IMR-90 (cell line): Measurements from ENCODE around the gene ALKAL2. TPM values are rescaled to one million over a fixed set of nuclear protein-coding genes. Genes with fewer than 3 reads are reported as not detected.

Source experiments
- ATAC-seq: fragments of 200-7000 bp; cut with Tn5 transposase; 2 replicates; pipeline ENCODE4 v1.9.1; 2020; ENCODE audit warnings: low read depth, mild to moderate bottlenecking, moderate library complexity
- BruUV-seq: library from RNA; stranded (reverse); fragments of 400-500 nt; replicated peaks from 2 replicates; lab custom pipeline; 2021; lab: Mats Ljungman, UMichigan
- CTCF ChIA-PET: fragments of 300-600 bp; formaldehyde crosslinking; extraction: SDS; loops from one replicate; lab custom pipeline; 2021; ENCODE audit warnings: antibody characterized with exemption; lab: Yijun Ruan, JAX
- POLR2A ChIA-PET: fragments of 300-600 bp; sonication (Branson Sonifier 250); formaldehyde crosslinking; loops from one replicate; lab custom pipeline; 2022; ENCODE audit warnings: antibody characterized with exemption; ENCODE audit not compliant: unreplicated experiment; lab: Charles Lee
- DNase-seq: peaks from one replicate; pipeline ENCODE4 v3.0.0; 2013
- H2AFZ ChIP-seq: replicated peaks from 2 replicates; pipeline ENCODE3; 2013; ENCODE audit warnings: low read length, mild to moderate bottlenecking; ENCODE audit not compliant: poor library complexity
- H2AK5ac ChIP-seq: 2 replicates; pipeline ENCODE4 v1.6.1; 2013; ENCODE audit warnings: low read depth, low read length, inconsistent platforms
- H2AK9ac ChIP-seq: replicated peaks from 2 replicates; pipeline ENCODE3; 2013; ENCODE audit warnings: mild to moderate bottlenecking, low read depth, low read length, moderate library complexity; ENCODE audit not compliant: poor library complexity
- H2BK120ac ChIP-seq: 2 replicates; pipeline ENCODE4 v1.6.1; 2013; ENCODE audit warnings: low read depth, low read length, inconsistent platforms
- H2BK15ac ChIP-seq: 3 replicates; pipeline ENCODE4 v1.6.1; 2013; ENCODE audit warnings: low read depth, low read length, inconsistent platforms
- H2BK20ac ChIP-seq: 2 replicates; pipeline ENCODE4 v1.6.1; 2013; ENCODE audit warnings: low read depth, mild to moderate bottlenecking, inconsistent platforms, low read length, moderate library complexity
- H2BK5ac ChIP-seq: 2 replicates; pipeline ENCODE4 v1.6.1; 2013; ENCODE audit warnings: mild to moderate bottlenecking, low read depth, low read length, inconsistent platforms; ENCODE audit not compliant: poor library complexity, severe bottlenecking
- H3K14ac ChIP-seq: replicated peaks from 2 replicates; pipeline ENCODE4 v1.6.1; 2013; ENCODE audit warnings: low read depth, low read length, inconsistent platforms
- H3K18ac ChIP-seq: 2 replicates; pipeline ENCODE4 v1.6.1; 2013; ENCODE audit warnings: low read depth, low read length, control low read depth
- H3K23ac ChIP-seq: 2 replicates; pipeline ENCODE4 v1.6.1; 2013; ENCODE audit warnings: low read depth, low read length, inconsistent platforms
- H3K27ac ChIP-seq: 2 replicates; pipeline ENCODE4 v1.5.1; 2013; ENCODE audit warnings: mild to moderate bottlenecking, control low read depth, low read length; ENCODE audit not compliant: insufficient read depth
- H3K27me3 ChIP-seq: 2 replicates; pipeline ENCODE4 v1.6.1; 2013; ENCODE audit warnings: low read length; ENCODE audit not compliant: control insufficient read depth, insufficient read depth
- H3K36me3 ChIP-seq: 2 replicates; pipeline ENCODE4 v1.6.1; 2013; ENCODE audit warnings: low read length, mixed read lengths; ENCODE audit not compliant: control insufficient read depth, insufficient read depth
- H3K4ac ChIP-seq: 2 replicates; pipeline ENCODE4 v1.6.1; 2013; ENCODE audit warnings: low read depth, low read length, inconsistent platforms
- H3K4me1 ChIP-seq: 2 replicates; pipeline ENCODE4 v1.6.1; 2013; ENCODE audit warnings: low read length, mixed read lengths; ENCODE audit not compliant: control insufficient read depth, insufficient read depth
- H3K4me2 ChIP-seq: 2 replicates; pipeline ENCODE4 v1.6.1; 2013; ENCODE audit warnings: low read depth, mild to moderate bottlenecking, control low read depth, low read length, moderate library complexity
- H3K4me3 ChIP-seq: 2 replicates; pipeline ENCODE4 v1.5.1; 2013; ENCODE audit warnings: low read depth, mild to moderate bottlenecking, control low read depth, low read length, moderate library complexity; ENCODE audit not compliant: insufficient read depth
- H3K56ac ChIP-seq: 2 replicates; pipeline ENCODE4 v1.6.1; 2013; ENCODE audit warnings: low read length, inconsistent platforms; ENCODE audit not compliant: insufficient read depth; ENCODE audit errors: extremely low read depth
- H3K79me1 ChIP-seq, 2 experiments: 2 replicates each; pipeline ENCODE4 v1.6.1; 2013; ENCODE audit warnings: low read length in 2 of 2, inconsistent platforms in 1 of 2, low read depth in 1 of 2
- H3K9ac ChIP-seq: 2 replicates; pipeline ENCODE4 v1.6.1; 2013; ENCODE audit warnings: low read depth, low read length, control low read depth
- H3K9me1 ChIP-seq: 2 replicates; pipeline ENCODE4 v1.6.1; 2013; ENCODE audit warnings: low read length, inconsistent platforms; ENCODE audit not compliant: insufficient read depth
- H3K9me3 ChIP-seq: 2 replicates; pipeline ENCODE4 v1.6.1; 2013; ENCODE audit warnings: low read length; ENCODE audit not compliant: control insufficient read depth, insufficient read depth
- H4K20me1 ChIP-seq: 2 replicates; pipeline ENCODE4 v1.6.1; 2013; ENCODE audit warnings: low read length, inconsistent platforms; ENCODE audit not compliant: insufficient read depth
- H4K5ac ChIP-seq: 2 replicates; pipeline ENCODE4 v1.6.1; 2013; ENCODE audit warnings: mild to moderate bottlenecking, low read depth, low read length, control low read depth
- H4K8ac ChIP-seq, 2 experiments: 2 replicates each; pipeline ENCODE4 v1.6.1; 2013; ENCODE audit warnings: low read depth in 2 of 2, low read length in 2 of 2, control low read depth in 1 of 2, inconsistent platforms in 1 of 2
- H4K91ac ChIP-seq: 2 replicates; pipeline ENCODE4 v1.6.1; 2013; ENCODE audit warnings: low read depth, low read length, inconsistent platforms; ENCODE audit not compliant: insufficient read depth
- MAFK ChIP-seq: IDR thresholded peaks from 2 replicates; pipeline ENCODE4 v1.6.1; 2012; ENCODE audit warnings: low read depth, low read length, improper control_type of control experiment
- USF2 ChIP-seq: fragments of 150-350 bp; IDR thresholded peaks from 2 replicates; pipeline ENCODE4 v1.6.1; 2017; ENCODE audit warnings: mild to moderate bottlenecking, antibody characterized with exemption, low read length, low read depth
- WGBS, 2 experiments: methylation state at CpG; one replicate each; pipeline versions ENCODE4 v1.1.5 to v1.1.7; 2013; ENCODE audit warnings: missing lambda C conversion rate in 2 of 2; ENCODE audit not compliant: insufficient read length in 1 of 2; ENCODE audit errors: extremely low coverage in 2 of 2; 5-methylcytosine and 5-hydroxymethylcytosine counted together
- dilution Hi-C: fragments of 300-500 bp; cut with HindIII; formaldehyde crosslinking; loops from one replicate; pipeline ENCODE4 v1.14.3; 2018; ENCODE audit warnings: low sequenced_read_pairs; ENCODE audit not compliant: unreplicated experiment
- in situ Hi-C: fragments of 300-500 bp; cut with MboI; formaldehyde crosslinking; loops from 3 replicates; pipeline ENCODE4 v1.14.3; 2019; ENCODE audit warnings: low sequenced_read_pairs, inconsistent platforms, mixed read lengths
- intact Hi-C: fragments of 100-400 bp; cut with micrococcal nuclease; formaldehyde crosslinking; loops from 2 replicates; pipeline ENCODE4 v1.10.0; 2022
- polyA plus RNA-seq, 3 experiments: library from polyadenylated mRNA; depleted of rRNA; stranded (reverse); fragments of >200 nt; gene quantifications; 2 replicates each; pipeline ENCODE4 v1.2.3, GENCODE V29; 2012; ENCODE audit warnings: low replicate concordance in 1 of 3
- total RNA-seq: library from RNA; depleted of rRNA; stranded (reverse); fragments of >200 nt; gene quantifications from 2 replicates; pipeline ENCODE4 v1.2.3, GENCODE V29; 2012

The ALKAL2 gene
- total and polyA plus RNA-seq, 2 of the 4 experiments (the other 2 are of a cell fraction), result not detected

- Histone ChIP-seq H3K18ac (no peak overlapping the region), H4K20me1 (peaks cover 66% of the 10 kb centered on the region), H3K36me3 (peaks cover 4% of the 10 kb centered on the region), H4K8ac (no peak overlapping the region), H2BK20ac (no peak overlapping the region), H3K56ac (no peak overlapping the region), H3K79me1 (peaks cover 17 to 60% of the 10 kb centered on the region in 2 experiments), H2AK5ac (no peak overlapping the region), H3K23ac (no peak overlapping the region), H2AK9ac (no peak overlapping the region), H3K14ac (no peak overlapping the region), H4K5ac (no peak overlapping the region), H3K4me2 (no peak overlapping the region), H3K27me3 (no peaks in the 10 kb centered on the region), H4K91ac (no peak overlapping the region), H2AFZ (no peak overlapping the region), H3K4me3 (no peak overlapping the region), H2BK120ac (no peak overlapping the region), H3K4ac (no peak overlapping the region), H2BK15ac (no peak overlapping the region), H3K9me3 (no peaks in the 10 kb centered on the region), H3K9ac (no peak overlapping the region), H3K4me1 (peaks cover 3% of the 10 kb centered on the region; the same call in 1 of the 2 replicates), H2BK5ac (no peak overlapping the region), H3K27ac (no peak overlapping the region), H3K9me1 (peaks cover 5% of the 10 kb centered on the region)
- BruUV-seq, result no TSS peak
- POLR2A ChIA-PET, result interaction anchor here (0.5 kb wide), 1 partner anchor 1357 kb away, joined by 3 read pairs; no protein-coding TSS in a partner anchor
- intact Hi-C loops (no loop called here), in situ Hi-C loops (no loop called here), dilution Hi-C loops (no loop called here)
- no peak for TF ChIP-seq MAFK
- TF ChIP-seq USF2, result no peak
- ATAC-seq, result no peak
- DNase-seq, result no peak
- CTCF ChIA-PET, result no interaction called here
- WGBS, 2 experiments, result no CpG with 5 or more reads among the region's 4 CpGs
These were observed 18.4 kb downstream of the ALKAL2 start for GRCh38 chr2:269356-270030.
